ENCODE results near the gene C1orf159. TPM values are rescaled to one million over a fixed set of nuclear protein-coding genes. Genes with fewer than 3 reads are reported as not detected.

The C1orf159 gene
- total and polyA plus RNA-seq, 4 donors, result 3.9 to 7.0 (median 4.7) TPM

DNA sequence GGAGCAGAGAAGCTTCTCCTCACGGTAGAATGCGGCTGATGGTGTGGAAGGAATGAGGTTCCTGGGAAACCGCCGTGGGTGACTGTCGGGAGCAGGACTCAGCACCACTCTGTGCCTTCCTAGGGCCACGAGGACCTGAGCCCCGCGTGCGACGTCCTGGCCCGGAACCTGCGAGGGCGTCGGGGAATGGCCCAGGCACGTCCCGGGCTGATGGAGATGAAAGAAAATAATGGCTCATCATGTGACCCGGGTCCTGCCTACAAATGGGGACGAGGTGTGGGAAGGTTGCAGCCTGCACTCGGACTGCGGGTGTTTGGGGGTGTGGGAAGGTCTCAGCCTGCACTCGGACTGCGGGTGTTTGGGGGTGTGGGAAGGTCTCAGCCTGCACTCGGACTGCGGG is 32.7 kb upstream of the C1orf159 start:
- WGBS, result 89% methylated on average over 24 of the region's 24 CpGs
- TF ChIP-seq, protein P1, sequence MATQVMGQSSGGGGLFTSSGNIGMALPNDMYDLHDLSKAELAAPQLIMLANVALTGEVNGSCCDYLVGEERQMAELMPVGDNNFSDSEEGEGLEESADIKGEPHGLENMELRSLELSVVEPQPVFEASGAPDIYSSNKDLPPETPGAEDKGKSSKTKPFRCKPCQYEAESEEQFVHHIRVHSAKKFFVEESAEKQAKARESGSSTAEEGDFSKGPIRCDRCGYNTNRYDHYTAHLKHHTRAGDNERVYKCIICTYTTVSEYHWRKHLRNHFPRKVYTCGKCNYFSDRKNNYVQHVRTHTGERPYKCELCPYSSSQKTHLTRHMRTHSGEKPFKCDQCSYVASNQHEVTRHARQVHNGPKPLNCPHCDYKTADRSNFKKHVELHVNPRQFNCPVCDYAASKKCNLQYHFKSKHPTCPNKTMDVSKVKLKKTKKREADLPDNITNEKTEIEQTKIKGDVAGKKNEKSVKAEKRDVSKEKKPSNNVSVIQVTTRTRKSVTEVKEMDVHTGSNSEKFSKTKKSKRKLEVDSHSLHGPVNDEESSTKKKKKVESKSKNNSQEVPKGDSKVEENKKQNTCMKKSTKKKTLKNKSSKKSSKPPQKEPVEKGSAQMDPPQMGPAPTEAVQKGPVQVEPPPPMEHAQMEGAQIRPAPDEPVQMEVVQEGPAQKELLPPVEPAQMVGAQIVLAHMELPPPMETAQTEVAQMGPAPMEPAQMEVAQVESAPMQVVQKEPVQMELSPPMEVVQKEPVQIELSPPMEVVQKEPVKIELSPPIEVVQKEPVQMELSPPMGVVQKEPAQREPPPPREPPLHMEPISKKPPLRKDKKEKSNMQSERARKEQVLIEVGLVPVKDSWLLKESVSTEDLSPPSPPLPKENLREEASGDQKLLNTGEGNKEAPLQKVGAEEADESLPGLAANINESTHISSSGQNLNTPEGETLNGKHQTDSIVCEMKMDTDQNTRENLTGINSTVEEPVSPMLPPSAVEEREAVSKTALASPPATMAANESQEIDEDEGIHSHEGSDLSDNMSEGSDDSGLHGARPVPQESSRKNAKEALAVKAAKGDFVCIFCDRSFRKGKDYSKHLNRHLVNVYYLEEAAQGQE (IDR thresholded peaks at IDR 0.05), result no peak
- TF ChIP-seq HNF4A (conservative IDR thresholded peaks at IDR 0.05) (no peak), EGR1 (IDR thresholded peaks at IDR 0.05; ENCODE audit: low read depth in 2 of 2) (no peak)
- Histone ChIP-seq H3K9me3 (ENCODE audit: control insufficient read depth in 4 of 4, low read length in 3 of 4) (no peaks in the 10 kb centered on the region), H3K27ac (ENCODE audit: low read depth in 1 of 2, low read length in 2 of 2) (no peak overlapping the region), H3K9ac (ENCODE audit: low read depth in 1 of 2, low read length in 2 of 2) (no peak overlapping the region), H3K36me3 (ENCODE audit: control insufficient read depth in 4 of 4, insufficient read depth in 3 of 4, low read depth in 1 of 4, low read length in 3 of 4) (no peaks in the 10 kb centered on the region), H3K4me1 (ENCODE audit: control insufficient read depth in 4 of 4, insufficient read depth in 4 of 4, low read length in 3 of 4) (peaks cover 0 to 3% (median under 1%) of the 10 kb centered on the region in 4 donors), H3K4me3 (ENCODE audit: low read depth in 1 of 3, low read length in 3 of 3) (no peak overlapping the region), H3K27me3 (ENCODE audit: control insufficient read depth in 4 of 4, insufficient read depth in 4 of 4, low read length in 3 of 4) (no peaks in the 10 kb centered on the region)
- no peak for DNase-seq (ENCODE audit: low spot score)

DNA sequence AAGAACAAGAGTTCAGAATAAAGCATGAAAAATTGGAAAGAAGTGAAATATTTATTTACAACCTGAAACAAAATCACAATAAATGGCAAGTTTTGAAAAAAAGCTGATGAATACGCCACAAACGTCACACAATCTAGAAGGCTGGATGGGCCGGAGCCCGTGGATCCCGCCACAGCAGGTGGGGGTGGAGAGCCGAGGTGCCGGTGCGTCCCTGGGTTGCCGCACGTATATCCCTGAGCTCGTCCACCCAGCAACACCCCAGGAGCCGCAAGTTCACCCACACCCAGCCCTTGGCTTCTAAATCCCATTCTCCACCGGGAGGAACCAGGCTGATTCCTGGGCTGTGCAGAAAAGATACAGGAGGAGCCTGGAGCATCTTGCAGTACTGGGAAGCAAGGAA is 32.2 kb upstream of the C1orf159 start:
- TF ChIP-seq HNF4G (IDR thresholded peaks at IDR 0.05) (no peak), FOXA1 (IDR thresholded peaks at IDR 0.05) (no peak)
- no peak for DNase-seq (ENCODE audit: low spot score)

DNA sequence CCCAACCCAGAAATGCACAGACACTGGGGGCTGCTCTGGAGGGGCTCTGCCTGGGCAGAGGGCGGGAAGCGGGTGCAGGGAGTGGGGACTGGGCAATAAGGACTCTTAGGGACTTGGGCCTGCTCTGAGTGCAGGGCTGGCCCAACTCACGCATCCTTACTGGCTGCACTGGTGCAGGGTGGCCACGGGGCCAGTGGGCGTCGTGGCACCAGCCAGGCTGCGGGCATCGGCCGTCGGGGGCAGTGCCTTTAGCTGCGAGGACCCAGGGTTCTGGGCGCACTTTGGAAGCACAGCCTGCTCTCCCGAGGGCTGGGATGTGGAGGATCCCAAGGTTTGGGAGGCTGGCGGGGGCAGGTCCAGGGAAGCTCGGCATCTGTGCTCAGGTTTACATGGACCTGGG is 30.7 kb upstream of the C1orf159 start:
- H3K9me3 ChIP-seq (ENCODE audit: control insufficient read depth in 4 of 4, low read length in 3 of 4), result no peaks in the 10 kb centered on the region
- H3K9ac ChIP-seq (ENCODE audit: low read depth in 1 of 2, low read length in 2 of 2), result no peak overlapping the region
- no peak overlapping the region for H3K27ac ChIP-seq (ENCODE audit: low read depth in 1 of 2, low read length in 2 of 2)
- no peaks in the 10 kb centered on the region for H3K4me1 ChIP-seq (ENCODE audit: control insufficient read depth in 4 of 4, insufficient read depth in 4 of 4, low read length in 3 of 4)
- no peak for DNase-seq (ENCODE audit: low spot score)
- H3K27me3 ChIP-seq (ENCODE audit: control insufficient read depth in 4 of 4, insufficient read depth in 4 of 4, low read length in 3 of 4), result no peaks in the 10 kb centered on the region
- TF ChIP-seq YY1 (IDR thresholded peaks at IDR 0.05) (no peak), FOXA2 (IDR thresholded peaks at IDR 0.05) (no peak), NR2F2 (IDR thresholded peaks at IDR 0.05) (no peak), RAD21 (IDR thresholded peaks at IDR 0.05) (no peak), GABPA (IDR thresholded peaks at IDR 0.05 in 1 of 2, conservative IDR thresholded peaks at IDR 0.05 in 1 of 2) (no peak), HNF4G (IDR thresholded peaks at IDR 0.05) (no peak), EGR1 (IDR thresholded peaks at IDR 0.05; ENCODE audit: low read depth in 2 of 2) (no peak), JUND (IDR thresholded peaks at IDR 0.05) (no peak), FOXA1 (IDR thresholded peaks at IDR 0.05) (no peak), TAF1 (conservative IDR thresholded peaks at IDR 0.05) (no peak), SP1 (IDR thresholded peaks at IDR 0.05) (no peak), RXRA (IDR thresholded peaks at IDR 0.05) (no peak), HNF4A (conservative IDR thresholded peaks at IDR 0.05) (no peak)
- TF ChIP-seq, protein P2, sequence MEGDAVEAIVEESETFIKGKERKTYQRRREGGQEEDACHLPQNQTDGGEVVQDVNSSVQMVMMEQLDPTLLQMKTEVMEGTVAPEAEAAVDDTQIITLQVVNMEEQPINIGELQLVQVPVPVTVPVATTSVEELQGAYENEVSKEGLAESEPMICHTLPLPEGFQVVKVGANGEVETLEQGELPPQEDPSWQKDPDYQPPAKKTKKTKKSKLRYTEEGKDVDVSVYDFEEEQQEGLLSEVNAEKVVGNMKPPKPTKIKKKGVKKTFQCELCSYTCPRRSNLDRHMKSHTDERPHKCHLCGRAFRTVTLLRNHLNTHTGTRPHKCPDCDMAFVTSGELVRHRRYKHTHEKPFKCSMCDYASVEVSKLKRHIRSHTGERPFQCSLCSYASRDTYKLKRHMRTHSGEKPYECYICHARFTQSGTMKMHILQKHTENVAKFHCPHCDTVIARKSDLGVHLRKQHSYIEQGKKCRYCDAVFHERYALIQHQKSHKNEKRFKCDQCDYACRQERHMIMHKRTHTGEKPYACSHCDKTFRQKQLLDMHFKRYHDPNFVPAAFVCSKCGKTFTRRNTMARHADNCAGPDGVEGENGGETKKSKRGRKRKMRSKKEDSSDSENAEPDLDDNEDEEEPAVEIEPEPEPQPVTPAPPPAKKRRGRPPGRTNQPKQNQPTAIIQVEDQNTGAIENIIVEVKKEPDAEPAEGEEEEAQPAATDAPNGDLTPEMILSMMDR (IDR thresholded peaks at IDR 0.05; ENCODE audit: low read depth, low read length, missing input control), result no peak
- TF ChIP-seq, protein P3, sequence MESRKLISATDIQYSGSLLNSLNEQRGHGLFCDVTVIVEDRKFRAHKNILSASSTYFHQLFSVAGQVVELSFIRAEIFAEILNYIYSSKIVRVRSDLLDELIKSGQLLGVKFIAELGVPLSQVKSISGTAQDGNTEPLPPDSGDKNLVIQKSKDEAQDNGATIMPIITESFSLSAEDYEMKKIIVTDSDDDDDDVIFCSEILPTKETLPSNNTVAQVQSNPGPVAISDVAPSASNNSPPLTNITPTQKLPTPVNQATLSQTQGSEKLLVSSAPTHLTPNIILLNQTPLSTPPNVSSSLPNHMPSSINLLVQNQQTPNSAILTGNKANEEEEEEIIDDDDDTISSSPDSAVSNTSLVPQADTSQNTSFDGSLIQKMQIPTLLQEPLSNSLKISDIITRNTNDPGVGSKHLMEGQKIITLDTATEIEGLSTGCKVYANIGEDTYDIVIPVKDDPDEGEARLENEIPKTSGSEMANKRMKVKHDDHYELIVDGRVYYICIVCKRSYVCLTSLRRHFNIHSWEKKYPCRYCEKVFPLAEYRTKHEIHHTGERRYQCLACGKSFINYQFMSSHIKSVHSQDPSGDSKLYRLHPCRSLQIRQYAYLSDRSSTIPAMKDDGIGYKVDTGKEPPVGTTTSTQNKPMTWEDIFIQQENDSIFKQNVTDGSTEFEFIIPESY (IDR thresholded peaks at IDR 0.05), result no peak
- TF ChIP-seq, protein P1 (IDR thresholded peaks at IDR 0.05), result no peak
- TF ChIP-seq, protein P4, sequence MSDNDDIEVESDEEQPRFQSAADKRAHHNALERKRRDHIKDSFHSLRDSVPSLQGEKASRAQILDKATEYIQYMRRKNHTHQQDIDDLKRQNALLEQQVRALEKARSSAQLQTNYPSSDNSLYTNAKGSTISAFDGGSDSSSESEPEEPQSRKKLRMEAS (IDR thresholded peaks at IDR 0.05), result no peak
- TF ChIP-seq, protein P5, sequence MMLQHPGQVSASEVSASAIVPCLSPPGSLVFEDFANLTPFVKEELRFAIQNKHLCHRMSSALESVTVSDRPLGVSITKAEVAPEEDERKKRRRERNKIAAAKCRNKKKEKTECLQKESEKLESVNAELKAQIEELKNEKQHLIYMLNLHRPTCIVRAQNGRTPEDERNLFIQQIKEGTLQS (IDR thresholded peaks at IDR 0.05), result no peak
- H3K36me3 ChIP-seq (ENCODE audit: control insufficient read depth in 4 of 4, insufficient read depth in 3 of 4, low read depth in 1 of 4, low read length in 3 of 4), result no peaks in the 10 kb centered on the region
- H3K4me3 ChIP-seq (ENCODE audit: low read depth in 1 of 3, low read length in 3 of 3), result no peak overlapping the region
- 94% methylated on average over 15 of the region's 15 CpGs for WGBS

More for the DNA sequence above, 32.2 kb upstream of the C1orf159 start:
- H3K27me3 ChIP-seq (ENCODE audit: control insufficient read depth in 4 of 4, insufficient read depth in 4 of 4, low read length in 3 of 4), result no peaks in the 10 kb centered on the region
- no peak overlapping the region for H3K4me3 ChIP-seq (ENCODE audit: low read depth in 1 of 3, low read length in 3 of 3)
- no peaks in the 10 kb centered on the region for H3K9me3 ChIP-seq (ENCODE audit: control insufficient read depth in 4 of 4, low read length in 3 of 4)
- H3K27ac ChIP-seq (ENCODE audit: low read depth in 1 of 2, low read length in 2 of 2), result no peak overlapping the region
- no peaks in the 10 kb centered on the region for H3K4me1 ChIP-seq (ENCODE audit: control insufficient read depth in 4 of 4, insufficient read depth in 4 of 4, low read length in 3 of 4)
- H3K36me3 ChIP-seq (ENCODE audit: control insufficient read depth in 4 of 4, insufficient read depth in 3 of 4, low read depth in 1 of 4, low read length in 3 of 4), result no peaks in the 10 kb centered on the region
- WGBS, result 95% methylated on average over 13 of the region's 13 CpGs
- H3K9ac ChIP-seq (ENCODE audit: low read depth in 1 of 2, low read length in 2 of 2), result no peak overlapping the region

All from liver (tissue), 9 donors.